IMR-90 (cell line): Measurements from ENCODE around the gene MARK2. TPM values are rescaled to one million over a fixed set of nuclear protein-coding genes. Genes with fewer than 3 reads are reported as not detected.

Source experiments
- ATAC-seq: fragments of 200-7000 bp; cut with Tn5 transposase; 2 replicates; pipeline ENCODE4 v1.9.1; 2020; ENCODE audit warnings: low read depth, mild to moderate bottlenecking, moderate library complexity
- BruUV-seq: library from RNA; stranded (reverse); fragments of 400-500 nt; replicated peaks from 2 replicates; lab custom pipeline; 2021; lab: Mats Ljungman, UMichigan
- CTCF ChIA-PET: fragments of 300-600 bp; formaldehyde crosslinking; extraction: SDS; loops from one replicate; lab custom pipeline; 2021; ENCODE audit warnings: antibody characterized with exemption; lab: Yijun Ruan, JAX
- POLR2A ChIA-PET: fragments of 300-600 bp; sonication (Branson Sonifier 250); formaldehyde crosslinking; loops from one replicate; lab custom pipeline; 2022; ENCODE audit warnings: antibody characterized with exemption; ENCODE audit not compliant: unreplicated experiment; lab: Charles Lee
- DNase-seq: peaks from one replicate; pipeline ENCODE4 v3.0.0; 2013
- H2AFZ ChIP-seq: replicated peaks from 2 replicates; pipeline ENCODE3; 2013; ENCODE audit warnings: low read length, mild to moderate bottlenecking; ENCODE audit not compliant: poor library complexity
- H2AK5ac ChIP-seq: 2 replicates; pipeline ENCODE4 v1.6.1; 2013; ENCODE audit warnings: low read depth, low read length, inconsistent platforms
- H2AK9ac ChIP-seq: replicated peaks from 2 replicates; pipeline ENCODE3; 2013; ENCODE audit warnings: mild to moderate bottlenecking, low read depth, low read length, moderate library complexity; ENCODE audit not compliant: poor library complexity
- H2BK120ac ChIP-seq: 2 replicates; pipeline ENCODE4 v1.6.1; 2013; ENCODE audit warnings: low read depth, low read length, inconsistent platforms
- H2BK15ac ChIP-seq: 3 replicates; pipeline ENCODE4 v1.6.1; 2013; ENCODE audit warnings: low read depth, low read length, inconsistent platforms
- H2BK20ac ChIP-seq: 2 replicates; pipeline ENCODE4 v1.6.1; 2013; ENCODE audit warnings: low read depth, mild to moderate bottlenecking, inconsistent platforms, low read length, moderate library complexity
- H2BK5ac ChIP-seq: 2 replicates; pipeline ENCODE4 v1.6.1; 2013; ENCODE audit warnings: mild to moderate bottlenecking, low read depth, low read length, inconsistent platforms; ENCODE audit not compliant: poor library complexity, severe bottlenecking
- H3K14ac ChIP-seq: replicated peaks from 2 replicates; pipeline ENCODE4 v1.6.1; 2013; ENCODE audit warnings: low read depth, low read length, inconsistent platforms
- H3K18ac ChIP-seq: 2 replicates; pipeline ENCODE4 v1.6.1; 2013; ENCODE audit warnings: low read depth, low read length, control low read depth
- H3K23ac ChIP-seq: 2 replicates; pipeline ENCODE4 v1.6.1; 2013; ENCODE audit warnings: low read depth, low read length, inconsistent platforms
- H3K27ac ChIP-seq: 2 replicates; pipeline ENCODE4 v1.5.1; 2013; ENCODE audit warnings: mild to moderate bottlenecking, control low read depth, low read length; ENCODE audit not compliant: insufficient read depth
- H3K27me3 ChIP-seq: 2 replicates; pipeline ENCODE4 v1.6.1; 2013; ENCODE audit warnings: low read length; ENCODE audit not compliant: control insufficient read depth, insufficient read depth
- H3K36me3 ChIP-seq: 2 replicates; pipeline ENCODE4 v1.6.1; 2013; ENCODE audit warnings: low read length, mixed read lengths; ENCODE audit not compliant: control insufficient read depth, insufficient read depth
- H3K4ac ChIP-seq: 2 replicates; pipeline ENCODE4 v1.6.1; 2013; ENCODE audit warnings: low read depth, low read length, inconsistent platforms
- H3K4me1 ChIP-seq: 2 replicates; pipeline ENCODE4 v1.6.1; 2013; ENCODE audit warnings: low read length, mixed read lengths; ENCODE audit not compliant: control insufficient read depth, insufficient read depth
- H3K4me2 ChIP-seq: 2 replicates; pipeline ENCODE4 v1.6.1; 2013; ENCODE audit warnings: low read depth, mild to moderate bottlenecking, control low read depth, low read length, moderate library complexity
- H3K4me3 ChIP-seq: 2 replicates; pipeline ENCODE4 v1.5.1; 2013; ENCODE audit warnings: low read depth, mild to moderate bottlenecking, control low read depth, low read length, moderate library complexity; ENCODE audit not compliant: insufficient read depth
- H3K56ac ChIP-seq: 2 replicates; pipeline ENCODE4 v1.6.1; 2013; ENCODE audit warnings: low read length, inconsistent platforms; ENCODE audit not compliant: insufficient read depth; ENCODE audit errors: extremely low read depth
- H3K79me1 ChIP-seq, 2 experiments: 2 replicates each; pipeline ENCODE4 v1.6.1; 2013; ENCODE audit warnings: low read length in 2 of 2, inconsistent platforms in 1 of 2, low read depth in 1 of 2
- H3K9ac ChIP-seq: 2 replicates; pipeline ENCODE4 v1.6.1; 2013; ENCODE audit warnings: low read depth, low read length, control low read depth
- H3K9me1 ChIP-seq: 2 replicates; pipeline ENCODE4 v1.6.1; 2013; ENCODE audit warnings: low read length, inconsistent platforms; ENCODE audit not compliant: insufficient read depth
- H3K9me3 ChIP-seq: 2 replicates; pipeline ENCODE4 v1.6.1; 2013; ENCODE audit warnings: low read length; ENCODE audit not compliant: control insufficient read depth, insufficient read depth
- H4K20me1 ChIP-seq: 2 replicates; pipeline ENCODE4 v1.6.1; 2013; ENCODE audit warnings: low read length, inconsistent platforms; ENCODE audit not compliant: insufficient read depth
- H4K5ac ChIP-seq: 2 replicates; pipeline ENCODE4 v1.6.1; 2013; ENCODE audit warnings: mild to moderate bottlenecking, low read depth, low read length, control low read depth
- H4K8ac ChIP-seq, 2 experiments: 2 replicates each; pipeline ENCODE4 v1.6.1; 2013; ENCODE audit warnings: low read depth in 2 of 2, low read length in 2 of 2, control low read depth in 1 of 2, inconsistent platforms in 1 of 2
- H4K91ac ChIP-seq: 2 replicates; pipeline ENCODE4 v1.6.1; 2013; ENCODE audit warnings: low read depth, low read length, inconsistent platforms; ENCODE audit not compliant: insufficient read depth
- BHLHE40 ChIP-seq: fragments of 150-350 bp; IDR thresholded peaks from 2 replicates; pipeline ENCODE4 v1.6.1; 2016; ENCODE audit warnings: mild to moderate bottlenecking, low read depth, low read length
- CEBPB ChIP-seq: IDR thresholded peaks from 2 replicates; pipeline ENCODE4 v1.6.1; 2012; ENCODE audit warnings: low read depth, low read length, improper control_type of control experiment
- CHD1 ChIP-seq: IDR thresholded peaks from 2 replicates; pipeline ENCODE4 v1.6.1; 2012; ENCODE audit warnings: low read depth, low read length, improper control_type of control experiment
- CTCF ChIP-seq: conservative IDR thresholded peaks from 2 replicates; pipeline ENCODE4 v1.5.1; 2012; ENCODE audit warnings: mild to moderate bottlenecking, low read depth, low read length, improper control_type of control experiment
- ELK1 ChIP-seq: fragments of 150-350 bp; IDR thresholded peaks from 2 replicates; pipeline ENCODE4 v1.6.1; 2016; ENCODE audit warnings: low read depth, mild to moderate bottlenecking, low read length, moderate library complexity, borderline replicate concordance
- FOS ChIP-seq: fragments of 150-350 bp; IDR thresholded peaks from 2 replicates; pipeline ENCODE4 v1.6.1; 2016; ENCODE audit warnings: low read depth, low read length
- MAFK ChIP-seq: IDR thresholded peaks from 2 replicates; pipeline ENCODE4 v1.6.1; 2012; ENCODE audit warnings: low read depth, low read length, improper control_type of control experiment
- MXI1 ChIP-seq: IDR thresholded peaks from 2 replicates; pipeline ENCODE4 v1.6.1; 2012; ENCODE audit warnings: low read depth, mild to moderate bottlenecking, low read length, moderate library complexity, borderline replicate concordance
- RAD21 ChIP-seq: IDR thresholded peaks from 2 replicates; pipeline ENCODE4 v1.6.1; 2012; ENCODE audit warnings: low read length, improper control_type of control experiment
- RFX5 ChIP-seq: IDR thresholded peaks from 2 replicates; pipeline ENCODE4 v1.8.0; 2012; ENCODE audit warnings: low read depth, mild to moderate bottlenecking, low read length, moderate library complexity
- USF2 ChIP-seq: fragments of 150-350 bp; IDR thresholded peaks from 2 replicates; pipeline ENCODE4 v1.6.1; 2017; ENCODE audit warnings: mild to moderate bottlenecking, antibody characterized with exemption, low read length, low read depth
- WGBS, 2 experiments: methylation state at CpG; one replicate each; pipeline versions ENCODE4 v1.1.5 to v1.1.7; 2013; ENCODE audit warnings: missing lambda C conversion rate in 2 of 2; ENCODE audit not compliant: insufficient read length in 1 of 2; ENCODE audit errors: extremely low coverage in 2 of 2; 5-methylcytosine and 5-hydroxymethylcytosine counted together
- dilution Hi-C: fragments of 300-500 bp; cut with HindIII; formaldehyde crosslinking; loops from one replicate; pipeline ENCODE4 v1.14.3; 2018; ENCODE audit warnings: low sequenced_read_pairs; ENCODE audit not compliant: unreplicated experiment
- in situ Hi-C: fragments of 300-500 bp; cut with MboI; formaldehyde crosslinking; loops from 3 replicates; pipeline ENCODE4 v1.14.3; 2019; ENCODE audit warnings: low sequenced_read_pairs, inconsistent platforms, mixed read lengths
- intact Hi-C: fragments of 100-400 bp; cut with micrococcal nuclease; formaldehyde crosslinking; loops from 2 replicates; pipeline ENCODE4 v1.10.0; 2022
- polyA plus RNA-seq, 3 experiments: library from polyadenylated mRNA; depleted of rRNA; stranded (reverse); fragments of >200 nt; gene quantifications; 2 replicates each; pipeline ENCODE4 v1.2.3, GENCODE V29; 2012; ENCODE audit warnings: low replicate concordance in 1 of 3
- total RNA-seq: library from RNA; depleted of rRNA; stranded (reverse); fragments of >200 nt; gene quantifications from 2 replicates; pipeline ENCODE4 v1.2.3, GENCODE V29; 2012

MARK2 gene
- total and polyA plus RNA-seq, 2 of the 4 experiments (the other 2 are of a cell fraction), result 6.6 to 17.3 TPM

GRCh38 chr11:63821411-63821810 is 17.5 kb upstream of the MARK2 start:
- Histone ChIP-seq H4K8ac (no peak overlapping the region), H3K4me3 (no peak overlapping the region), H2AK9ac (no peak overlapping the region), H3K4me1 (peaks cover 1% of the 10 kb centered on the region; the same call in 1 of the 2 replicates), H3K79me1 (peaks cover 24 to 72% of the 10 kb centered on the region in 2 experiments), H3K27ac (no peak overlapping the region), H3K36me3 (peaks cover 76% of the 10 kb centered on the region), H3K14ac (no peak overlapping the region), H4K20me1 (peaks cover 29% of the 10 kb centered on the region), H2AFZ (no peak overlapping the region), H4K5ac (no peak overlapping the region), H3K56ac (no peak overlapping the region), H3K18ac (no peak overlapping the region), H3K9me1 (peaks cover 3% of the 10 kb centered on the region; the same call in 1 of the 2 replicates), H2BK20ac (no peak overlapping the region), H2AK5ac (no peak overlapping the region), H2BK15ac (no peak overlapping the region), H4K91ac (no peak overlapping the region), H2BK120ac (no peak overlapping the region), H3K4ac (no peak overlapping the region), H3K9ac (no peak overlapping the region), H3K27me3 (no peaks in the 10 kb centered on the region), H2BK5ac (no peak overlapping the region), H3K9me3 (no peaks in the 10 kb centered on the region), H3K23ac (no peak overlapping the region), H3K4me2 (no peak overlapping the region)
- dilution Hi-C loops, result no loop called here
- POLR2A ChIA-PET, result no interaction called here
- 100% methylated on average over 1 of the region's 5 CpGs; no CpG with 5 or more reads in 1 of the 2 experiments for WGBS, 2 experiments
- in situ Hi-C loops, result no loop called here
- no TSS peak for BruUV-seq
- DNase-seq, result no peak
- TF ChIP-seq MXI1 (no peak), USF2 (no peak), MAFK (no peak), CEBPB (no peak), BHLHE40 (no peak), RAD21 (no peak), FOS (no peak), ELK1 (no peak), CHD1 (no peak), CTCF (no peak), RFX5 (no peak)
- intact Hi-C loops, result no loop called here
- CTCF ChIA-PET, result no interaction called here
- no peak for ATAC-seq
